Measurements from ENCODE around the gene PWP2. TPM values are rescaled to one million over a fixed set of nuclear protein-coding genes. Genes with fewer than 3 reads are reported as not detected.

The PWP2 gene
- total RNA-seq, 2 experiments from 2014 or later, result 9.3 to 10.1 TPM

Other genes with a start within 250 kb of the PWP2 start
- 10 to 100 TPM; 59.3 to 62.2 TPM for gene AGPAT3, start 242.2 kb upstream of the PWP2 start, total RNA-seq
- 10 to 100 TPM; 44.1 to 45.4 TPM for gene TRAPPC10, start 95.1 kb upstream of the PWP2 start, total RNA-seq
- gene GATD3, start 26.3 kb downstream of the PWP2 start, total RNA-seq, result 10 to 100 TPM; 10.3 to 11.8 TPM
- gene ICOSLG, start 133.5 kb downstream of the PWP2 start, total RNA-seq, result 1 to 10 TPM; 5.4 to 5.9 TPM
- not detected for gene DNMT3L, start 154.5 kb downstream of the PWP2 start, total RNA-seq
- gene AIRE, start 178.5 kb downstream of the PWP2 start, total RNA-seq, result not detected
- gene PFKL, start 192.7 kb downstream of the PWP2 start, total RNA-seq, result 100 to 1,000 TPM; 188 to 200 TPM
- 10 to 100 TPM; 17.2 TPM for gene CFAP410, start 232.0 kb downstream of the PWP2 start, total RNA-seq
- gene TRPM2, start 246.2 kb downstream of the PWP2 start, total RNA-seq, result 1 to 10 TPM; 2.6 to 3.7 TPM